ENCODE results near the gene DNAJB6. TPM values are rescaled to one million over a fixed set of nuclear protein-coding genes. Genes with fewer than 3 reads are reported as not detected.

The DNAJB6 gene
- total RNA-seq, 4 donors from 2014 or later = 152 to 230 (median 185) TPM

DNA sequence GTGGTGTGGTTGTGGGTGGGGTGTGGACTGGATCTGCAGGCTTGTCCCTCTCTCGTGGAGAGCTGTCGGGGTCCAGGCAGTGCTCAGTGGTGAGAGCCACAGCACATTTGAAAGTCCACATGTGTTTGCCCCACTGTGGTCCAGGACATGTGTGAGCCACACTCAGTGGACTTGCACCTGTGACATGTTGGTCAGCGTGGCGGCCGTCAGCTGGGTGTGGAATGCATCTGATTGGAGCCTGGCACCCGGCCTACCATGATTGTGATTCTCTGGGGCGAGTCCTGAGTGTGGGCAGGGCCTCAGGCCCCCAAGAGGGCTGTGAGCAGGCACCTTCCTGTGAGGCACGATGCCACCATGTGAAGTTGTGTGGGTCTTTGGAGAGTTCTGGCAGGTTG is 77.9 kb downstream of the DNAJB6 start:
- TF ChIP-seq POLR2AphosphoS5 (IDR thresholded peaks at IDR 0.05) (no peak), EP300 (IDR thresholded peaks at IDR 0.05) (no peak), POLR2A (IDR thresholded peaks at IDR 0.05) (no peak)
- TF ChIP-seq, protein P1, sequence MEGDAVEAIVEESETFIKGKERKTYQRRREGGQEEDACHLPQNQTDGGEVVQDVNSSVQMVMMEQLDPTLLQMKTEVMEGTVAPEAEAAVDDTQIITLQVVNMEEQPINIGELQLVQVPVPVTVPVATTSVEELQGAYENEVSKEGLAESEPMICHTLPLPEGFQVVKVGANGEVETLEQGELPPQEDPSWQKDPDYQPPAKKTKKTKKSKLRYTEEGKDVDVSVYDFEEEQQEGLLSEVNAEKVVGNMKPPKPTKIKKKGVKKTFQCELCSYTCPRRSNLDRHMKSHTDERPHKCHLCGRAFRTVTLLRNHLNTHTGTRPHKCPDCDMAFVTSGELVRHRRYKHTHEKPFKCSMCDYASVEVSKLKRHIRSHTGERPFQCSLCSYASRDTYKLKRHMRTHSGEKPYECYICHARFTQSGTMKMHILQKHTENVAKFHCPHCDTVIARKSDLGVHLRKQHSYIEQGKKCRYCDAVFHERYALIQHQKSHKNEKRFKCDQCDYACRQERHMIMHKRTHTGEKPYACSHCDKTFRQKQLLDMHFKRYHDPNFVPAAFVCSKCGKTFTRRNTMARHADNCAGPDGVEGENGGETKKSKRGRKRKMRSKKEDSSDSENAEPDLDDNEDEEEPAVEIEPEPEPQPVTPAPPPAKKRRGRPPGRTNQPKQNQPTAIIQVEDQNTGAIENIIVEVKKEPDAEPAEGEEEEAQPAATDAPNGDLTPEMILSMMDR (IDR thresholded peaks at IDR 0.05) = no peak
- Histone ChIP-seq H3K9me3 (no peaks in the 10 kb centered on the region), H3K4me3 (no peak overlapping the region), H3K27ac (no peak overlapping the region), H3K36me3 (peaks cover 73% of the 10 kb centered on the region), H3K4me1 (no peaks in the 10 kb centered on the region), H3K27me3 (no peaks in the 10 kb centered on the region)
- no CpG with 5 or more reads among the region's 8 CpGs for WGBS
- DNase-seq (ENCODE audit: low spot score in 2 of 2) = no peak

DNA sequence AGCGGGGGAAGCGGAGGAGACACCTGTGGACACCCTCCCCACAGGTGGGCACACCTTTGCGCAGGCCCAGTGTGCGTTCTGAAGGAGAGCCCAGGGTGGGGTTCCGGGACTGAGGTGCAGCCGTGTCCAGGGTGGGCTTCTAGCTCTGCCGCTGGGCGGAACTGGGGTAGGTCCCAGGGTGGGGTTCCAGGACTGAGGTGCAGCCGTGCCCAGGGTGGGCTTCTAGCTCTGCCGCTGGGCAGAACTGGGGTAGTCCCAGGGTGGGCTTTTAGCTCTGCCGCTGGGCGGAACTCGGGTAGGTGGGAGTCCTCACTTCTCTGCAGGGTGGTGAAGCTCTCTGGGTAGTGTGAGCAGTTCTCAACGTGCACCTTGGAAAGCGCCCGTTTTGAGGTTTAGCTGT is 78.7 kb downstream of the DNAJB6 start:
- H3K4me3 ChIP-seq = no peak overlapping the region
- H3K27ac ChIP-seq = no peak overlapping the region
- no peak for TF ChIP-seq POLR2AphosphoS5 (IDR thresholded peaks at IDR 0.05)
- TF ChIP-seq, protein P1 (IDR thresholded peaks at IDR 0.05) = no peak
- no peak for TF ChIP-seq EP300 (IDR thresholded peaks at IDR 0.05)
- TF ChIP-seq POLR2A (IDR thresholded peaks at IDR 0.05) = no peak
- no peaks in the 10 kb centered on the region for H3K4me1 ChIP-seq
- 91% methylated on average over 6 of the region's 16 CpGs for WGBS
- H3K36me3 ChIP-seq = peaks cover 65% of the 10 kb centered on the region
- H3K9me3 ChIP-seq = no peaks in the 10 kb centered on the region
- H3K27me3 ChIP-seq = no peaks in the 10 kb centered on the region
- no peak for DNase-seq (ENCODE audit: low spot score in 2 of 2)

DNA sequence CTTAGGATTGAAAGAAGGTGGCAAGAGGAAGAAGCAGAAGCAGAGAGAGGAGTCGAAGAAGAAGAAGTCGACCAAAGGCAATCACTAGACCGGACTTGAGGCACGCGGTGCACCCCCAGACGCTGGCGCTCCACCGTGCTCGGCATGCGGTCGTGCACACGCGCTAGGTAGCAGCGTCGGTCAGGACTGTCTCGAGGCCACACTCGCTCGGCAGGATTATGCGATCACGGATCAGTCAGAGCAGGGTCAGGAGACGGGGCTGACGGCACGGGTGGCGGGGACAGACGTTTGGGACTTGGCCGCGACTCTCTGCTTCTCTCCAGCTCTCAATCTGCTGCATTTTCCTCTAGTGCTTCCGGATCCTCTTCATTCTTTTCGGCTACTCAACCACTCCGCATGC is 79.2 kb downstream of the DNAJB6 start:
- TF ChIP-seq POLR2A (IDR thresholded peaks at IDR 0.05) (no peak), POLR2AphosphoS5 (IDR thresholded peaks at IDR 0.05) (no peak), EP300 (IDR thresholded peaks at IDR 0.05) (no peak)
- TF ChIP-seq, protein P1 (IDR thresholded peaks at IDR 0.05) = no peak
- Histone ChIP-seq H3K4me3 (no peak overlapping the region), H3K27ac (no peak overlapping the region), H3K36me3 (peaks cover 60% of the 10 kb centered on the region), H3K27me3 (no peaks in the 10 kb centered on the region), H3K9me3 (no peaks in the 10 kb centered on the region), H3K4me1 (no peaks in the 10 kb centered on the region)
- no peak for DNase-seq (ENCODE audit: low spot score in 2 of 2)
- 96% methylated on average over 30 of the region's 30 CpGs for WGBS

DNA sequence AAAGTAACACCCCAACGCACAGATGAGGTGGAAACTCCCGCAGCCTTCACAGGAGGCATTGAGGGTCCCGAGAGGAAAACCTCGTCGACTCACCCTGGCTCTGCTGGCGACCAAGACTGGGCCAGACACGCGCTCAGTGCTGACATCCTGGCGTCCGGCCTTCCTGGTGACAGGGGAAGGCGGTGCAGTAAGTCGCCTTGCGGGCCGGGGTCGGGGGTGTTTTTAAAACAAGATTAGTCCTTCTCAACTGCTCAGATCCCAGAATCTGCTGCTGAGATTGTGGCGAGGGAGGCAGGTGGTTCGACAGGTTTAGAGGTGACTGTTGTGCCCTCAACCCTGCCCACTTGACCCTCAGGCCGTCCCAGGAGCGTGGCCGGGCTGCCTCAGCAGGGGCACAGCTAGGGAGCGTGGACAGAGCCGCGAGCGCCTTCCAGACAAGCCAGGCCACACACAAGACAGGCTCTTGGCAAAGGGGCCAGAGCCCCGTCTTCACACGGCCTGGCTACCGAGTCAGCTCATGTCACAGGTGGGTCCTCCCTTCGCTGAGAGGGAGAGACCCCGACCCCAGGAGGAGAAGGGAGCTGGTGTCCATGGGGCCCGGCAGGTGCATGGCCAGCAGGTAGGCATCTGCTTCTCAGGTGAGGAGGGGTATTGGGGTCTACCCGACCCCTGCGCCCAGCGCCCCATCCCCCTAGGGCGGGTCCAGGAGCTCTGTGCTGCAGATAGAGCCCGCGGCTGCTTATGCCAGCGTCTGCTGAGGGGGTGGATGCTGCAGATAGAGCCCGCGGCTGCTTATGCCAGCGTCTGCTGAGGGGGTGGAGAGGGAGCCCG is 81.6 kb downstream of the DNAJB6 start:
- Histone ChIP-seq H3K27ac (no peak overlapping the region), H3K4me1 (no peaks in the 10 kb centered on the region), H3K9me3 (no peaks in the 10 kb centered on the region), H3K36me3 (peaks cover 53% of the 10 kb centered on the region), H3K4me3 (no peak overlapping the region), H3K27me3 (no peaks in the 10 kb centered on the region)
- TF ChIP-seq, protein P1 (IDR thresholded peaks at IDR 0.05) = no peak
- TF ChIP-seq EP300 (IDR thresholded peaks at IDR 0.05) (no peak), POLR2AphosphoS5 (IDR thresholded peaks at IDR 0.05) (no peak)
- DNase-seq (ENCODE audit: low spot score in 2 of 2) = no peak
- WGBS = 88% methylated on average over 18 of the region's 41 CpGs

DNA sequence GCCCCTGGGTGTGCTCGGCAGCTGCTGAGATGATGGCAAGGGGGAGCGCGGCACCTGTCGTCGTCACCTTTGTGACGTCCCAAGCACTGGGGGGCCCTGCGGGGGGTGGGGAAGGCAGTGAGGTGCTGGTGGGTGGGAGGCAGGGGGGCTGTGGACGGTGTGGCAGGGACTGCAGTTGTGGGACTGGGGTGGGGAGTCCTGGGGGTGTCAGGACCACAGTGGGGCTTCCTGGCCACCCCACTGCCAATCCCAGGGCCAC is 82.2 kb downstream of the DNAJB6 start:
- Histone ChIP-seq H3K27ac (no peak overlapping the region), H3K36me3 (peaks cover 51% of the 10 kb centered on the region), H3K4me1 (no peaks in the 10 kb centered on the region), H3K27me3 (no peaks in the 10 kb centered on the region), H3K4me3 (no peak overlapping the region), H3K9me3 (no peaks in the 10 kb centered on the region)
- WGBS = 80% methylated on average over 8 of the region's 8 CpGs
- no peak for DNase-seq (ENCODE audit: low spot score in 2 of 2)
- TF ChIP-seq, protein P1 (IDR thresholded peaks at IDR 0.05) = no peak
- TF ChIP-seq POLR2A (IDR thresholded peaks at IDR 0.05) = no peak
- TF ChIP-seq POLR2AphosphoS5 (IDR thresholded peaks at IDR 0.05) = no peak
- TF ChIP-seq EP300 (IDR thresholded peaks at IDR 0.05) = no peak

Data from suprapubic skin (tissue), 4 donors.